Measurements from ENCODE around the gene RANGRF. TPM values are rescaled to one million over a fixed set of nuclear protein-coding genes. Genes with fewer than 3 reads are reported as not detected.
"Not testable (repeated sequence)": the region's sequence is repeated elsewhere in the genome, so short reads cannot be mapped to it uniquely, and the experiment has no call there.

The RANGRF gene
- total RNA-seq, result 12.9 TPM
- 10 to 100 TPM; 22.0 to 28.3 (median 22.9) TPM for polyA plus RNA-seq (ENCODE audit: insufficient read depth in 1 of 8, insufficient read length in 8 of 8, low replicate concordance in 1 of 8)
- long read RNA-seq, donor 1, partial matches to known transcripts, result 0 of 3 reads
- long read RNA-seq, donor 1, other reads (novel, unspliced or antisense), result 0 of 3 reads
- long read RNA-seq, donor 2, partial matches to known transcripts, result 0 of 1 reads
- long read RNA-seq, donor 2, other reads (novel, unspliced or antisense), result 0 of 1 reads
- long read RNA-seq, donor 3, transcript RANGRF-202 (4 exons, 1,074 nt), result major isoform, 8 of 26 reads
- long read RNA-seq, donor 3, transcript RANGRF-201 (5 exons, 1,009 nt), result minor isoform, 5 of 26 reads
- long read RNA-seq, donor 3, partial matches to known transcripts, result 7 of 26 reads
- long read RNA-seq, donor 3, other reads (novel, unspliced or antisense), result 0 of 26 reads
- long read RNA-seq, donor 4, transcript RANGRF-202 (4 exons, 1,074 nt), result major isoform, 6 of 13 reads
- long read RNA-seq, donor 4, transcript RANGRF-201 (5 exons, 1,009 nt), result minor isoform, 5 of 13 reads
- long read RNA-seq, donor 4, partial matches to known transcripts, result 0 of 13 reads
- long read RNA-seq, donor 4, other reads (novel, unspliced or antisense), result 0 of 13 reads
- long read RNA-seq, donor 5, transcript RANGRF-202 (4 exons, 1,074 nt), result minor isoform, 8 of 37 reads
- long read RNA-seq, donor 5, transcript RANGRF-201 (5 exons, 1,009 nt), result major isoform, 16 of 37 reads
- long read RNA-seq, donor 5, partial matches to known transcripts, result 5 of 37 reads
- long read RNA-seq, donor 5, other reads (novel, unspliced or antisense), result 0 of 37 reads
- long read RNA-seq, donor 6, transcript RANGRF-202 (4 exons, 1,074 nt), result minor isoform, 7 of 28 reads
- long read RNA-seq, donor 6, transcript RANGRF-201 (5 exons, 1,009 nt), result major isoform, 8 of 28 reads
- long read RNA-seq, donor 6, partial matches to known transcripts, result 6 of 28 reads
- long read RNA-seq, donor 6, other reads (novel, unspliced or antisense), result 0 of 28 reads
- long read RNA-seq, donor 7, transcript RANGRF-201 (5 exons, 1,009 nt), result major isoform, 15 of 28 reads
- long read RNA-seq, donor 7, partial matches to known transcripts, result 6 of 28 reads
- long read RNA-seq, donor 7, other reads (novel, unspliced or antisense), result 0 of 28 reads
- long read RNA-seq, donor 8, transcript RANGRF-201 (5 exons, 1,009 nt), result major isoform, 10 of 18 reads
- long read RNA-seq, donor 8, transcript RANGRF-202 (4 exons, 1,074 nt), result minor isoform, 6 of 18 reads
- long read RNA-seq, donor 8, partial matches to known transcripts, result 0 of 18 reads
- long read RNA-seq, donor 8, other reads (novel, unspliced or antisense), result 0 of 18 reads
- long read RNA-seq, donor 9, transcript RANGRF-202 (4 exons, 1,074 nt), result major isoform, 5 of 12 reads
- long read RNA-seq, donor 9, partial matches to known transcripts, result 0 of 12 reads
- long read RNA-seq, donor 9, other reads (novel, unspliced or antisense), result 0 of 12 reads
- long read RNA-seq, donor 10, transcript RANGRF-202 (4 exons, 1,074 nt), result minor isoform, 6 of 27 reads
- long read RNA-seq, donor 10, transcript RANGRF-201 (5 exons, 1,009 nt), result major isoform, 9 of 27 reads
- long read RNA-seq, donor 10, partial matches to known transcripts, result 7 of 27 reads
- long read RNA-seq, donor 10, other reads (novel, unspliced or antisense), result 0 of 27 reads
- long read RNA-seq, donor 11, transcript RANGRF-201 (5 exons, 1,009 nt), result major isoform, 6 of 29 reads
- long read RNA-seq, donor 11, transcript RANGRF-202 (4 exons, 1,074 nt), result major isoform, 6 of 29 reads
- long read RNA-seq, donor 11, partial matches to known transcripts, result 11 of 29 reads
- long read RNA-seq, donor 11, other reads (novel, unspliced or antisense), result 0 of 29 reads

- Histone ChIP-seq H3K36me3 (ENCODE audit: control insufficient read depth, insufficient read depth, low read length) (no peaks in the 10 kb centered on the region), H3K27ac (ENCODE audit: low read length) (peak within 1 kb of the TSS; percentile 92)
- 0% methylated on average over 46 of the region's 53 CpGs for WGBS (ENCODE audit: insufficient coverage)
Observed at GRCh38 chr17:8288336-8289102, at the start of gene RANGRF. RANGRF (plus strand) TSS chr17:8288670; CDS start chr17:8288789, 119 bp downstream.

GRCh38 chr17:8243827-8244226, 44.6 kb upstream of the RANGRF start:
- Histone ChIP-seq H3K4me3 (ENCODE audit: low read length) (no peak overlapping the region), H3K36me3 (ENCODE audit: control insufficient read depth, insufficient read depth, low read length) (peaks cover 14% of the 10 kb centered on the region), H3K27me3 (ENCODE audit: control insufficient read depth, insufficient read depth, low read length) (no peaks in the 10 kb centered on the region), H3K9me3 (replicated peaks; ENCODE audit: control insufficient read depth, low read depth, low read length) (no peaks in the 10 kb centered on the region), H3K4me1 (ENCODE audit: control insufficient read depth, insufficient read depth, low read length) (peaks cover 4% of the 10 kb centered on the region), H3K27ac (ENCODE audit: low read length) (no peak overlapping the region)
- DNase-seq, result no peak
- WGBS (ENCODE audit: insufficient coverage), result 67% methylated on average over 1 of the region's 5 CpGs

More at GRCh38 chr17:8288336-8289102, at the start of gene RANGRF:
- no peaks in the 10 kb centered on the region for H3K9me3 ChIP-seq (replicated peaks; ENCODE audit: control insufficient read depth, low read depth, low read length)
- peak; percentile 95 for DNase-seq
- peak within 1 kb of the TSS; percentile 86 for H3K4me3 ChIP-seq (ENCODE audit: low read length)
- H3K27me3 ChIP-seq (ENCODE audit: control insufficient read depth, insufficient read depth, low read length), result no peaks in the 10 kb centered on the region
- peaks cover 16% of the 10 kb centered on the region for H3K4me1 ChIP-seq (ENCODE audit: control insufficient read depth, insufficient read depth, low read length)

- Histone ChIP-seq H3K4me1 (ENCODE audit: control insufficient read depth, insufficient read depth, low read length) (peaks cover 7% of the 10 kb centered on the region), H3K36me3 (ENCODE audit: control insufficient read depth, insufficient read depth, low read length) (peaks cover 8% of the 10 kb centered on the region), H3K27ac (ENCODE audit: low read length) (no peak overlapping the region), H3K4me3 (ENCODE audit: low read length) (no peak overlapping the region), H3K9me3 (replicated peaks; ENCODE audit: control insufficient read depth, low read depth, low read length) (no peaks in the 10 kb centered on the region), H3K27me3 (ENCODE audit: control insufficient read depth, insufficient read depth, low read length) (no peaks in the 10 kb centered on the region)
- 100% methylated on average over 2 of the region's 8 CpGs for WGBS (ENCODE audit: insufficient coverage)
- DNase-seq, result no peak
Observed at GRCh38 chr17:8244768-8245167, 43.7 kb upstream of the RANGRF start.

- Histone ChIP-seq H3K4me1 (ENCODE audit: control insufficient read depth, insufficient read depth, low read length) (peaks cover 10% of the 10 kb centered on the region), H3K9me3 (replicated peaks; ENCODE audit: control insufficient read depth, low read depth, low read length) (no peaks in the 10 kb centered on the region), H3K4me3 (ENCODE audit: low read length) (peak within 1 kb of the TSS; percentile 89), H3K36me3 (ENCODE audit: control insufficient read depth, insufficient read depth, low read length) (peaks cover 3% of the 10 kb centered on the region), H3K27me3 (ENCODE audit: control insufficient read depth, insufficient read depth, low read length) (no peaks in the 10 kb centered on the region), H3K27ac (ENCODE audit: low read length) (peak within 1 kb of the TSS; percentile 100)
- DNase-seq, result peak; percentile 97
- WGBS (ENCODE audit: insufficient coverage), result under 1% methylated on average over 36 of the region's 58 CpGs
Observed at GRCh38 chr17:8248751-8249607, 39.5 kb upstream of the RANGRF start, which contains the start of gene PFAS. PFAS (plus strand) TSS chr17:8249289; CDS start chr17:8253938, 4,649 bp downstream.

GRCh38 chr17:8249621-8250500, 38.6 kb upstream of the RANGRF start:
- no peak for DNase-seq
- H3K4me1 ChIP-seq (ENCODE audit: control insufficient read depth, insufficient read depth, low read length), result peaks cover 10% of the 10 kb centered on the region
- WGBS (ENCODE audit: insufficient coverage), result 21% methylated on average over 4 of the region's 10 CpGs
- H3K4me3 ChIP-seq (ENCODE audit: low read length), result peak overlapping the region; percentile 89
- no peaks in the 10 kb centered on the region for H3K9me3 ChIP-seq (replicated peaks; ENCODE audit: control insufficient read depth, low read depth, low read length)
- peak overlapping the region; percentile 100 for H3K27ac ChIP-seq (ENCODE audit: low read length)
- H3K36me3 ChIP-seq (ENCODE audit: control insufficient read depth, insufficient read depth, low read length), result peaks cover 9% of the 10 kb centered on the region
- H3K27me3 ChIP-seq (ENCODE audit: control insufficient read depth, insufficient read depth, low read length), result no peaks in the 10 kb centered on the region

- Histone ChIP-seq H3K36me3 (ENCODE audit: control insufficient read depth, insufficient read depth, low read length) (peaks cover 25% of the 10 kb centered on the region), H3K4me1 (ENCODE audit: control insufficient read depth, insufficient read depth, low read length) (peaks cover 10% of the 10 kb centered on the region)
- WGBS (ENCODE audit: insufficient coverage), result no CpG with 5 or more reads among the region's 2 CpGs
- not testable (repeated sequence) for H3K27ac ChIP-seq (ENCODE audit: low read length); DNase-seq; H3K9me3 ChIP-seq (replicated peaks; ENCODE audit: control insufficient read depth, low read depth, low read length); H3K4me3 ChIP-seq (ENCODE audit: low read length); H3K27me3 ChIP-seq (ENCODE audit: control insufficient read depth, insufficient read depth, low read length)
Observed at GRCh38 chr17:8251411-8251810, 37.1 kb upstream of the RANGRF start.

- peaks cover 42% of the 10 kb centered on the region for H3K36me3 ChIP-seq (ENCODE audit: control insufficient read depth, insufficient read depth, low read length)
- H3K4me3 ChIP-seq (ENCODE audit: low read length), result no peak overlapping the region
- no peak for DNase-seq
- no peak overlapping the region for H3K27ac ChIP-seq (ENCODE audit: low read length)
- peaks cover 6% of the 10 kb centered on the region for H3K4me1 ChIP-seq (ENCODE audit: control insufficient read depth, insufficient read depth, low read length)
- WGBS (ENCODE audit: insufficient coverage), result 68% methylated on average over 6 of the region's 8 CpGs
- no peaks in the 10 kb centered on the region for H3K27me3 ChIP-seq (ENCODE audit: control insufficient read depth, insufficient read depth, low read length)
- no peaks in the 10 kb centered on the region for H3K9me3 ChIP-seq (replicated peaks; ENCODE audit: control insufficient read depth, low read depth, low read length)
Observed at GRCh38 chr17:8253801-8254200, 34.7 kb upstream of the RANGRF start.
